Upper lobe of left lung (tissue), 4 donors: ENCODE results near the gene TOGARAM2.
A peak's percentile ranks its signal among the peaks of the same experiment; 100 is the strongest.

Experiments
- CTCF ChIP-seq, 6 experiments: fragments of 450-650 bp in 4 of 6; fragments of 200-600 bp in 2 of 6; sonication (generic) in 2 of 6; IDR thresholded peaks; one replicate each; pipeline ENCODE4 v1.5.1; 2016 to 2019; ENCODE audit warnings: antibody characterized with exemption in 6 of 6
- EP300 ChIP-seq, 4 donors: sonication (generic); formaldehyde crosslinking; IDR thresholded peaks; one replicate each; pipeline ENCODE4 v1.5.1; 2017; ENCODE audit warnings: antibody characterized with exemption in 4 of 4, control low read depth in 2 of 4
- POLR2A ChIP-seq, 4 donors: fragments of 450-650 bp; IDR thresholded peaks; one replicate each; pipeline ENCODE4 v1.5.1; 2016 to 2017; ENCODE audit warnings: antibody characterized with exemption in 4 of 4, mild to moderate bottlenecking in 2 of 4
- POLR2AphosphoS5 ChIP-seq, 2 donors: sonication (generic); formaldehyde crosslinking; IDR thresholded peaks; one replicate each; pipeline ENCODE4 v1.5.1; 2017; ENCODE audit warnings: antibody characterized with exemption in 2 of 2

- peak in 1 of 6 experiments; percentile 10 for TF ChIP-seq CTCF (IDR thresholded peaks at IDR 0.05)
- TF ChIP-seq POLR2AphosphoS5 (IDR thresholded peaks at IDR 0.05) = peak; percentile 16 to 61
- TF ChIP-seq POLR2A (IDR thresholded peaks at IDR 0.05) = peak in 1 of 4 donors; percentile 64
- TF ChIP-seq EP300 (IDR thresholded peaks at IDR 0.05) = no peak
Measured at GRCh38 chr2:29011418-29012060, 30.4 kb downstream of the TOGARAM2 start.
